CD4-positive, alpha-beta T cell treated with Interleukin-10 for 1 hour (primary cell): Measurements from ENCODE around the gene EFCAB8.
A peak's percentile ranks its signal among the peaks of the same experiment; 100 is the strongest.
"Not testable (repeated sequence)": the region's sequence is repeated elsewhere in the genome, so short reads cannot be mapped to it uniquely, and the experiment has no call there.

Experiments
- DNase-seq: peaks from one replicate; pipeline ENCODE4 v3.0.0-alpha.2; 2020

Gene EFCAB8

GRCh38 chr20:32974204-32975064, 115.7 kb downstream of the EFCAB8 start:
- DNase-seq: not testable (repeated sequence)

GRCh38 chr20:32975121-32975520, 116.4 kb downstream of the EFCAB8 start:
- DNase-seq: not testable (repeated sequence)

GRCh38 chr20:32975698-32976674, 117.3 kb downstream of the EFCAB8 start:
- no peak for DNase-seq

GRCh38 chr20:32976746-32977145, 118.0 kb downstream of the EFCAB8 start:
- peak; percentile 17 for DNase-seq

GRCh38 chr20:32977281-32978008, 118.7 kb downstream of the EFCAB8 start:
- no peak for DNase-seq

- no peak for DNase-seq
Measured at GRCh38 chr20:32978009-32978335, 119.2 kb downstream of the EFCAB8 start.

GRCh38 chr20:32979201-32979998, 120.7 kb downstream of the EFCAB8 start:
- no peak for DNase-seq

GRCh38 chr20:32980131-32980941, 121.6 kb downstream of the EFCAB8 start:
- no peak for DNase-seq

GRCh38 chr20:32980990-32981389, 122.3 kb downstream of the EFCAB8 start:
- no peak for DNase-seq

- DNase-seq: no peak
Measured at GRCh38 chr20:32982617-32983458, 124.1 kb downstream of the EFCAB8 start.

- no peak for DNase-seq
Measured at GRCh38 chr20:32983459-32984112, 124.9 kb downstream of the EFCAB8 start.

GRCh38 chr20:32984196-32984595, 125.5 kb downstream of the EFCAB8 start:
- no peak for DNase-seq

GRCh38 chr20:32984631-32985354, 126.1 kb downstream of the EFCAB8 start:
- DNase-seq: no peak

- no peak for DNase-seq
Measured at GRCh38 chr20:32985596-32985995, 126.9 kb downstream of the EFCAB8 start.

- DNase-seq: no peak
Measured at GRCh38 chr20:32986331-32986966, 127.7 kb downstream of the EFCAB8 start.

- DNase-seq: no peak
Measured at GRCh38 chr20:32987044-32987825, 128.5 kb downstream of the EFCAB8 start.

GRCh38 chr20:32988008-32988407, 129.3 kb downstream of the EFCAB8 start:
- DNase-seq: no peak
